ENCODE data around the gene PRG3. TPM values are rescaled to one million over a fixed set of nuclear protein-coding genes. Genes with fewer than 3 reads are reported as not detected.

Gene PRG3
- total and polyA plus RNA-seq, 2 of the 13 experiments (the other 11 are each of a cell fraction or from before 2014, with no cell fraction given), result not detected

- 0 out of 2 replicates have a peak, but pooled peaks have one; percentile 18 for TF ChIP-seq KDM5B (CRISPR knock-in tag; IDR thresholded peaks at IDR 0.05; ENCODE audit: borderline replicate concordance)
- peak in 1 of 2 experiments; percentile 47; a peak in 1 of 4 replicates for TF ChIP-seq EP300 (IDR thresholded peaks at IDR 0.05; ENCODE audit: low read depth in 2 of 2, low read length in 2 of 2)
- no peak for TF ChIP-seq EP300 (CRISPR knock-in tag; IDR thresholded peaks at IDR 0.05; ENCODE audit: borderline replicate concordance)
- TF ChIP-seq JUN (CRISPR knock-in tag; IDR thresholded peaks at IDR 0.05), result no peak
- no peak for TF ChIP-seq ASH2L (IDR thresholded peaks at IDR 0.05; ENCODE audit: insufficient read length, low read depth, low read length)
- TF ChIP-seq FOSL2 (CRISPR knock-in tag; IDR thresholded peaks at IDR 0.05), result peak; percentile 61
- no peak for TF ChIP-seq ZNF615 (CRISPR knock-in tag; IDR thresholded peaks at IDR 0.05; ENCODE audit: borderline replicate concordance)
- TF ChIP-seq MAX (IDR thresholded peaks at IDR 0.05), result peak; percentile 32; the same call in 1 of the 2 replicates
- TF ChIP-seq RARA (CRISPR knock-in tag; IDR thresholded peaks at IDR 0.05), result peak; percentile 19; the same call in 1 of the 2 replicates
- TF ChIP-seq RXRB (CRISPR knock-in tag; IDR thresholded peaks at IDR 0.05; ENCODE audit: borderline replicate concordance), result no peak
- TF ChIP-seq ZNF605 (CRISPR knock-in tag; IDR thresholded peaks at IDR 0.05), result no peak
- TF ChIP-seq TBX2 (CRISPR knock-in tag; IDR thresholded peaks at IDR 0.05; ENCODE audit: borderline replicate concordance), result no peak
- TF ChIP-seq ATM (IDR thresholded peaks at IDR 0.05; ENCODE audit: borderline replicate concordance), result no peak
- no peak for TF ChIP-seq TP53 (CRISPR knock-in tag; conservative IDR thresholded peaks at IDR 0.05)
- TF ChIP-seq ZBTB8A (CRISPR knock-in tag; IDR thresholded peaks at IDR 0.05; ENCODE audit: borderline replicate concordance, low read depth), result no peak
- TF ChIP-seq SPEN (CRISPR knock-in tag; IDR thresholded peaks at IDR 0.05; ENCODE audit: low read depth), result no peak
- no peak for TF ChIP-seq MAZ (IDR thresholded peaks at IDR 0.05; ENCODE audit: borderline replicate concordance, low read depth, low read length)
- TF ChIP-seq MAZ (CRISPR knock-in tag; IDR thresholded peaks at IDR 0.05; ENCODE audit: low read depth), result no peak
- peak; percentile 62 for TF ChIP-seq SAP130 (CRISPR knock-in tag; IDR thresholded peaks at IDR 0.05; ENCODE audit: low read depth)
- no peak for TF ChIP-seq MAFG (CRISPR knock-in tag; IDR thresholded peaks at IDR 0.05)
- peak; percentile 10; the same call in 1 of the 2 replicates for TF ChIP-seq ZNF414 (CRISPR knock-in tag; IDR thresholded peaks at IDR 0.05)
- no peak for TF ChIP-seq ARID4A (CRISPR knock-in tag; IDR thresholded peaks at IDR 0.05; ENCODE audit: borderline replicate concordance)
These were observed 44.0 kb upstream of the PRG3 start (continued) for GRCh38 chr11:57424792-57425564.

Data from HepG2 (cell line).